Breast epithelium (tissue), 3 donors: Measurements from ENCODE around the gene SQOR.

Experiments used
- POLR2AphosphoS5 ChIP-seq, 3 donors: sonication (generic); formaldehyde crosslinking; IDR thresholded peaks; one replicate each; pipeline ENCODE4 v1.6.1; 2017; ENCODE audit warnings: antibody characterized with exemption in 3 of 3
- TF ChIP-seq, protein P1 (sequence below), 3 donors: fragments of 450-650 bp; IDR thresholded peaks; one replicate each; pipeline ENCODE4 v1.5.1; 2016 to 2017; ENCODE audit warnings: antibody characterized with exemption in 3 of 3, mild to moderate bottlenecking in 3 of 3, moderate library complexity in 3 of 3

DNA sequence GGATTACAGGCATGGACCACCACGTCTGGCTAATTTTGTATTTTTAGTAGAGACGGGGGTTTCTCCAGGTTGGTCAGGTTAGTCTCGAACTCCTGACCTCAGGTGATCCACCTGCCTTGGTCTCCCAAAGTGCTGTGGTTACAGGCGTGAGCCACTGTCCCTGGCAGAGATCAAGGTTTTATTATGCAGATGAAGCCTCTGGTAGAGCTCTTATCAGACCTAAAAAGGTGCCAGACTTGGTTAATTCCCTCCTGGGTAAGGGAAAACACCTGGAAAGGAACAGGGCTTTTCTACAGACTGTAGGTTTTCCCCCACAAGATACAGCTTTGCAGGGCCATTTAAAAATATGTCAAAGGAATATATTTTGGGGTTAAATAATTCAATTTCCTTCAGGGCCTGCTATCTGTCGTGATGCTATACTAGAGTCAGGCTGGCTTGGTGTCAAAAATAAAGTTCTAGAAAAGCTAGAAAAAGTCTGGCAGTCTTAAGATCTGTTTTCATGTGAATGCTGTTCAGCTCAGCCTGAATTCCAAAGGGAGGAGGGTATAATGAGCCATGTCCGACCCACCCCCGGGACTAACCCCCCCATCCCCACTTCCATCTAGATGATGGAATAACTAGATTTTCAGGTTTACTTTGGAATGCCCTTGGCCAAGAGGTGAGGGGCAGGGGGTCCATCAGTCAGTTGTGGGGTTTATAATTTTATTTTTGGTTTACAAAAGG, 49.6 kb upstream of the SQOR start:
- TF ChIP-seq, protein P1, sequence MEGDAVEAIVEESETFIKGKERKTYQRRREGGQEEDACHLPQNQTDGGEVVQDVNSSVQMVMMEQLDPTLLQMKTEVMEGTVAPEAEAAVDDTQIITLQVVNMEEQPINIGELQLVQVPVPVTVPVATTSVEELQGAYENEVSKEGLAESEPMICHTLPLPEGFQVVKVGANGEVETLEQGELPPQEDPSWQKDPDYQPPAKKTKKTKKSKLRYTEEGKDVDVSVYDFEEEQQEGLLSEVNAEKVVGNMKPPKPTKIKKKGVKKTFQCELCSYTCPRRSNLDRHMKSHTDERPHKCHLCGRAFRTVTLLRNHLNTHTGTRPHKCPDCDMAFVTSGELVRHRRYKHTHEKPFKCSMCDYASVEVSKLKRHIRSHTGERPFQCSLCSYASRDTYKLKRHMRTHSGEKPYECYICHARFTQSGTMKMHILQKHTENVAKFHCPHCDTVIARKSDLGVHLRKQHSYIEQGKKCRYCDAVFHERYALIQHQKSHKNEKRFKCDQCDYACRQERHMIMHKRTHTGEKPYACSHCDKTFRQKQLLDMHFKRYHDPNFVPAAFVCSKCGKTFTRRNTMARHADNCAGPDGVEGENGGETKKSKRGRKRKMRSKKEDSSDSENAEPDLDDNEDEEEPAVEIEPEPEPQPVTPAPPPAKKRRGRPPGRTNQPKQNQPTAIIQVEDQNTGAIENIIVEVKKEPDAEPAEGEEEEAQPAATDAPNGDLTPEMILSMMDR (IDR thresholded peaks at IDR 0.05), result no peak
- no peak for TF ChIP-seq POLR2AphosphoS5 (IDR thresholded peaks at IDR 0.05)
